Measurements from ENCODE around the gene ADAP2.
"Not testable (repeated sequence)": the region's sequence is repeated elsewhere in the genome, so short reads cannot be mapped to it uniquely, and the experiment has no call there.

ADAP2 gene

DNA sequence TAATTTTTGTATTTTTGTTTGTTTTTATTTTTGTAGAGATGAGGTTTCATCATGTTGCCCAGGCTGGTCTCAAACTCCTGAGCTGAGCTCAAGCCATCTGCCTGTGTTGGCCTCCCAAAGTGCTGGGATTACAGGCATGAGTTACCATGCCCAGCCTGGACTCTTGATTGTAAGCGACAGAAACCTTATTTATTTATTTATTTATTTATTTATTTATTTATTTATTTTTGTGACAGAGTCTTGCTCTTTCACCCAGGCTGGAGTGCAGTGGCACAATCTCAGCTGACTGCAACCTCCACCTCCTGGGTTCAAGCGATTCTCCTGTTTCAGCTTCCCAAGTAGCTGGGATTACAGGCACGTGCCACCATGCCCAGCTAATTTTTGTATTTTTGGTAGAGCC lies 8.1 kb downstream of the ADAP2 start:
- H3K4me3 ChIP-seq (ENCODE audit: low read length in 2 of 2); H3K4me1 ChIP-seq (ENCODE audit: control insufficient read depth, insufficient read depth, low read length); H3K27ac ChIP-seq (ENCODE audit: low read length); H3K27me3 ChIP-seq (ENCODE audit: control insufficient read depth in 1 of 2, insufficient read depth in 2 of 2, low read length in 2 of 2); H3K9me3 ChIP-seq (ENCODE audit: control insufficient read depth in 2 of 2, low read length in 2 of 2); H3K9ac ChIP-seq (ENCODE audit: low read length in 2 of 2); H3K36me3 ChIP-seq (ENCODE audit: control insufficient read depth in 2 of 2, insufficient read depth in 2 of 2, low read length in 2 of 2): not testable (repeated sequence)

GRCh38 chr17:30930495-30930894 lies 8.8 kb downstream of the ADAP2 start:
- no peak overlapping the region for H3K9ac ChIP-seq (ENCODE audit: low read length in 2 of 2)
- H3K4me3 ChIP-seq (ENCODE audit: low read length in 2 of 2) = no peak overlapping the region
- no peak overlapping the region for H3K27ac ChIP-seq (ENCODE audit: low read length)
- no peaks in the 10 kb centered on the region for H3K36me3 ChIP-seq (ENCODE audit: control insufficient read depth in 2 of 2, insufficient read depth in 2 of 2, low read length in 2 of 2)
- H3K4me1 ChIP-seq (ENCODE audit: control insufficient read depth, insufficient read depth, low read length) = no peaks in the 10 kb centered on the region
- no peaks in the 10 kb centered on the region for H3K9me3 ChIP-seq (ENCODE audit: control insufficient read depth in 2 of 2, low read length in 2 of 2)
- H3K27me3 ChIP-seq (ENCODE audit: control insufficient read depth in 1 of 2, insufficient read depth in 2 of 2, low read length in 2 of 2) = peaks cover 0 to 9% of the 10 kb centered on the region in 2 donors

DNA sequence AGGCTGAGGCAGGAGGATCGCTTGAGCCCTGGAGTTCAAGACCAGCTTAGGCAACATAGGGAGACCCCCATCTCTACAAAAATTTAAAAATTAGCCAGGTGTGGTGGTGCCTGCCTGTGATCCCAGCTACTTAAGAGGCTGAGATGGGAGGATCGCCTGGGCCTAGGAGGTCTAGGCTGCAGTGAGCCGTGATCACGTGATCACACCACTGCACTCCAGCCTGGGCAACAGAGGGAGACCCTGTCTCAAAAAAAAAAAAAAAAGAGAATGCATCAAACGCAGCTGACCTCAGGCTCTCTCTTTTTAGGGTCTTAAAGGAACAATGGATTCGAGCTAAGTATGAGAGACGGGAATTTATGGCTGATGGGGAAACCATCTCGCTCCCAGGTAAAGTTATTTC lies 9.8 kb downstream of the ADAP2 start:
- H3K4me1 ChIP-seq (ENCODE audit: control insufficient read depth, insufficient read depth, low read length); H3K4me3 ChIP-seq (ENCODE audit: low read length in 2 of 2); H3K9me3 ChIP-seq (ENCODE audit: control insufficient read depth in 2 of 2, low read length in 2 of 2); H3K27me3 ChIP-seq (ENCODE audit: control insufficient read depth in 1 of 2, insufficient read depth in 2 of 2, low read length in 2 of 2); H3K9ac ChIP-seq (ENCODE audit: low read length in 2 of 2); H3K36me3 ChIP-seq (ENCODE audit: control insufficient read depth in 2 of 2, insufficient read depth in 2 of 2, low read length in 2 of 2); H3K27ac ChIP-seq (ENCODE audit: low read length): not testable (repeated sequence)

DNA sequence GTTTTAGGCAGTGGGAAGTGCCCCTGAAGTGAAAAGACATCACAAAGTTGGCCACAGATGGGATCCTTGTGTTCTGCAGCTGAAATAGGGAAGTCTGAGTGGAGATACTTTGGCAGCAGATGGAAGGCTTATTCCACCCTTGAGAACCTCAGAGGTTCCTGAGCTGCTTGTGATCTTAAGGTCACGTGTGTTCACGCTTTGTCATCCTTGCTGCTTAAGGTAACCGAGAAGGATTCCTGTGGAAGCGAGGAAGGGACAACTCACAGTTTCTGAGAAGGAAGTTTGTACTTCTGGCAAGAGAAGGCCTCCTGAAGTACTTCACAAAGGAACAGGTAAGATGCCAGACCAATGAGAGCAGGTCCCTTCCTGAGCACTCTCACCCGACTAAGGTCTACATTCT lies 12.2 kb downstream of the ADAP2 start:
- Histone ChIP-seq H3K27ac (ENCODE audit: low read length) (no peak overlapping the region), H3K27me3 (ENCODE audit: control insufficient read depth in 1 of 2, insufficient read depth in 2 of 2, low read length in 2 of 2) (no peaks in the 10 kb centered on the region), H3K9ac (ENCODE audit: low read length in 2 of 2) (no peak overlapping the region), H3K4me3 (ENCODE audit: low read length in 2 of 2) (no peak overlapping the region), H3K9me3 (ENCODE audit: control insufficient read depth in 2 of 2, low read length in 2 of 2) (no peaks in the 10 kb centered on the region), H3K36me3 (ENCODE audit: control insufficient read depth in 2 of 2, insufficient read depth in 2 of 2, low read length in 2 of 2) (no peaks in the 10 kb centered on the region), H3K4me1 (ENCODE audit: control insufficient read depth, insufficient read depth, low read length) (no peaks in the 10 kb centered on the region)

DNA sequence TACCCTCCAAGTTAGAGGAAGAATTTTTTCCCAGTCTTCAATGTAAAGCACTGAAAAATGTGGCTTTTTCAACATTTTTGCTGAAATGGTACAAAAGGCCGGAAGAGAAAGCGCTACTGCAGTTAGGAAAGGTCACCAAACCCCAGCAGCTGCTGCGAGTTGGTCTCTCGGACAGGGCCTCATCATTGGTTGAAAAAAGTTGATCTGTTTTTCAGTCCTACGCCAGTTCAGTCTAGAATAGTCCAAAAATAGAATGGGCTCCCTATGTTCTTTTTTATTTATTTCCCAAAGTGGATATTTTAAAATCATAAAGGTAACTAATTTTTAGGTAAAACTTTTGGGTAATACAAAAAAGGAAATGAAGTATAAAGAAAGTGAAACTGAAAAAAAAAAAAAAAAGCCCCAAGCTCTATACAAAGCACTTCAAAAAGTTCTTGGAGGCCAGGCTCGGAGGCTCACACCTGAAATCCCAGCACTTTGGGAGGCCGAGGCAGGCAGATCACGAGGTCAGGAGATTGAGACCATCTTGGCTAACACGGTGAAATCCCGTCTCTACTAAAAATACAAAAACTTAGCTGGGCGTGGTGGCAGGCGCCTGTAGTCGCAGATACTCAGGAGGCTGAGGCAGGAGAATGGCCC lies 17.4 kb downstream of the ADAP2 start:
- no peaks in the 10 kb centered on the region for H3K27me3 ChIP-seq (ENCODE audit: control insufficient read depth in 1 of 2, insufficient read depth in 2 of 2, low read length in 2 of 2)
- H3K9ac ChIP-seq (ENCODE audit: low read length in 2 of 2) = no peak overlapping the region
- H3K4me3 ChIP-seq (ENCODE audit: low read length in 2 of 2) = no peak overlapping the region
- no peak overlapping the region for H3K27ac ChIP-seq (ENCODE audit: low read length)
- H3K36me3 ChIP-seq (ENCODE audit: control insufficient read depth in 2 of 2, insufficient read depth in 2 of 2, low read length in 2 of 2) = no peaks in the 10 kb centered on the region
- H3K9me3 ChIP-seq (ENCODE audit: control insufficient read depth in 2 of 2, low read length in 2 of 2) = no peaks in the 10 kb centered on the region
- H3K4me1 ChIP-seq (ENCODE audit: control insufficient read depth, insufficient read depth, low read length) = no peaks in the 10 kb centered on the region

- no peak overlapping the region for H3K4me3 ChIP-seq (ENCODE audit: low read length in 2 of 2)
- no peaks in the 10 kb centered on the region for H3K4me1 ChIP-seq (ENCODE audit: control insufficient read depth, insufficient read depth, low read length)
- H3K36me3 ChIP-seq (ENCODE audit: control insufficient read depth in 2 of 2, insufficient read depth in 2 of 2, low read length in 2 of 2) = no peaks in the 10 kb centered on the region
- H3K9ac ChIP-seq (ENCODE audit: low read length in 2 of 2) = no peak overlapping the region
- H3K27ac ChIP-seq (ENCODE audit: low read length) = no peak overlapping the region
- no peaks in the 10 kb centered on the region for H3K27me3 ChIP-seq (ENCODE audit: control insufficient read depth in 1 of 2, insufficient read depth in 2 of 2, low read length in 2 of 2)
- H3K9me3 ChIP-seq (ENCODE audit: control insufficient read depth in 2 of 2, low read length in 2 of 2) = no peaks in the 10 kb centered on the region
Observed at GRCh38 chr17:30942308-30943079, 20.7 kb downstream of the ADAP2 start.

GRCh38 chr17:30947796-30948195 lies 26.1 kb downstream of the ADAP2 start:
- H3K9ac ChIP-seq (ENCODE audit: low read length in 2 of 2) = no peak overlapping the region
- no peak overlapping the region for H3K4me3 ChIP-seq (ENCODE audit: low read length in 2 of 2)
- no peaks in the 10 kb centered on the region for H3K36me3 ChIP-seq (ENCODE audit: control insufficient read depth in 2 of 2, insufficient read depth in 2 of 2, low read length in 2 of 2)
- no peaks in the 10 kb centered on the region for H3K27me3 ChIP-seq (ENCODE audit: control insufficient read depth in 1 of 2, insufficient read depth in 2 of 2, low read length in 2 of 2)
- H3K4me1 ChIP-seq (ENCODE audit: control insufficient read depth, insufficient read depth, low read length) = peaks cover 9% of the 10 kb centered on the region
- no peaks in the 10 kb centered on the region for H3K9me3 ChIP-seq (ENCODE audit: control insufficient read depth in 2 of 2, low read length in 2 of 2)
- no peak overlapping the region for H3K27ac ChIP-seq (ENCODE audit: low read length)

DNA sequence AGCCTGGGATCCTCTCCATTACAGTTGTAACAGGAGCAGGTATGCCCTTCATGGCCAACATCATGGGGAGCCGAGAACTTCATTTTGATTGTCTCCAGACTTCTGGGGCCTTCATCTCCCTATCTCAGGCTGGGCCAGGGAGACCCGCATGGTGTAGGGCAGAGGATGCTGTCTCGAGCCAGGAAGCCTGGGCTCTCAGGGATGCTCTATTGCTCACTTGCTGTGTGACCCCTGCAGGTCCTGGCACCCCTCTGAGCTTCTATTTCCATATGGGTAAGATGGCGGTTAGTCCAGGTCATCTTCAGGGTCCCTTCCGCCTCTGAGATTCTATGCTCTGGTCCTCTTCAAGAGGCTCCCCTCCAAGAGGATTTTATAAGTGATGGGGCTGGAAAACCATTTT lies 28.4 kb downstream of the ADAP2 start:
- Histone ChIP-seq H3K27ac (ENCODE audit: low read length) (no peak overlapping the region), H3K9ac (ENCODE audit: low read length in 2 of 2) (no peak overlapping the region), H3K9me3 (ENCODE audit: control insufficient read depth in 2 of 2, low read length in 2 of 2) (no peaks in the 10 kb centered on the region), H3K27me3 (ENCODE audit: control insufficient read depth in 1 of 2, insufficient read depth in 2 of 2, low read length in 2 of 2) (no peaks in the 10 kb centered on the region), H3K4me3 (ENCODE audit: low read length in 2 of 2) (no peak overlapping the region), H3K36me3 (ENCODE audit: control insufficient read depth in 2 of 2, insufficient read depth in 2 of 2, low read length in 2 of 2) (no peaks in the 10 kb centered on the region), H3K4me1 (ENCODE audit: control insufficient read depth, insufficient read depth, low read length) (peaks cover 9% of the 10 kb centered on the region)

- Histone ChIP-seq H3K27me3 (ENCODE audit: control insufficient read depth in 1 of 2, insufficient read depth in 2 of 2, low read length in 2 of 2) (no peaks in the 10 kb centered on the region), H3K9me3 (ENCODE audit: control insufficient read depth in 2 of 2, low read length in 2 of 2) (no peaks in the 10 kb centered on the region), H3K9ac (ENCODE audit: low read length in 2 of 2) (no peak overlapping the region), H3K27ac (ENCODE audit: low read length) (no peak overlapping the region), H3K36me3 (ENCODE audit: control insufficient read depth in 2 of 2, insufficient read depth in 2 of 2, low read length in 2 of 2) (no peaks in the 10 kb centered on the region), H3K4me3 (ENCODE audit: low read length in 2 of 2) (no peak overlapping the region), H3K4me1 (ENCODE audit: control insufficient read depth, insufficient read depth, low read length) (peaks cover 9% of the 10 kb centered on the region)
Observed at GRCh38 chr17:30950669-30951399, 29.1 kb downstream of the ADAP2 start.

GRCh38 chr17:30952638-30953393 lies 31.1 kb downstream of the ADAP2 start:
- Histone ChIP-seq H3K27ac (ENCODE audit: low read length) (no peak overlapping the region), H3K9me3 (ENCODE audit: control insufficient read depth in 2 of 2, low read length in 2 of 2) (no peaks in the 10 kb centered on the region), H3K27me3 (ENCODE audit: control insufficient read depth in 1 of 2, insufficient read depth in 2 of 2, low read length in 2 of 2) (no peaks in the 10 kb centered on the region), H3K36me3 (ENCODE audit: control insufficient read depth in 2 of 2, insufficient read depth in 2 of 2, low read length in 2 of 2) (no peaks in the 10 kb centered on the region), H3K4me1 (ENCODE audit: control insufficient read depth, insufficient read depth, low read length) (peaks cover 12% of the 10 kb centered on the region), H3K4me3 (ENCODE audit: low read length in 2 of 2) (no peak overlapping the region), H3K9ac (ENCODE audit: low read length in 2 of 2) (no peak overlapping the region)

All from stomach smooth muscle (tissue), 2 donors.